Fibroblast of the aortic adventitia (primary cell): ENCODE measurements around the gene GGT1. TPM values are rescaled to one million over a fixed set of nuclear protein-coding genes. Genes with fewer than 3 reads are reported as not detected.
"Not testable (repeated sequence)": the region's sequence is repeated elsewhere in the genome, so short reads cannot be mapped to it uniquely, and the experiment has no call there.

Experiments used
- DNase-seq: peaks from one replicate; pipeline ENCODE4 v3.0.0-alpha.2; 2010; ENCODE audit warnings: low read depth
- H3K4me3 ChIP-seq: 2 replicates; pipeline ENCODE4 v1.5.1; 2011; ENCODE audit warnings: low read depth, mild to moderate bottlenecking, control low read depth, low read length, moderate library complexity
- total RNA-seq: library from RNA; depleted of rRNA; stranded (reverse); fragments of >200 nt; gene quantifications from 2 replicates; pipeline ENCODE4 v1.2.3, GENCODE V29; 2012; ENCODE audit warnings: low replicate concordance
- TF ChIP-seq, protein P1 (sequence below): IDR thresholded peaks from 2 replicates; pipeline ENCODE4 v1.5.1; 2011; ENCODE audit warnings: mild to moderate bottlenecking, low read length, control low read depth, inconsistent platforms; ENCODE audit not compliant: insufficient read depth

Gene GGT1
- total RNA-seq, 1 donor, result 1.1 TPM

DNA sequence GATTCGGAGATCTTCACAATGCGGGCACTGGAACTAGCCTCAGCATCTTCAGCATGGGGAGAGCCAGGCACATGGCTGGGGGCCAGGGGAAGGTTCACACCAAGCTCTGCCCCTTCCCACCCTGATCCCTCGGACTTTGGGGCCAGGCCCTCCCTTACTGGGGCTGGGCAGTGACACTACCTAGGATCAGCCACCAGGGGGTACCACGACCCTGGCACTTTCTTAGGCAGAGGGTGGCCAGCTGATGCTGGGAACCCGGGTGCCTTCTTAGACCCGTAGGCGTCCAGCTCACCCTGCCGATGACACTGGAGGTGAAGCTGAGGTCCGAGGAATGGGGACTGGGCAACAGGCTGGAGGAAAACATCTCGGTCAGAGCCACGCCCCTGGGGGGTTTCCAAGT, 26.1 kb downstream of the GGT1 start:
- DNase-seq, result peak; percentile 9
- H3K4me3 ChIP-seq, result not testable (repeated sequence)
- TF ChIP-seq, protein P1, sequence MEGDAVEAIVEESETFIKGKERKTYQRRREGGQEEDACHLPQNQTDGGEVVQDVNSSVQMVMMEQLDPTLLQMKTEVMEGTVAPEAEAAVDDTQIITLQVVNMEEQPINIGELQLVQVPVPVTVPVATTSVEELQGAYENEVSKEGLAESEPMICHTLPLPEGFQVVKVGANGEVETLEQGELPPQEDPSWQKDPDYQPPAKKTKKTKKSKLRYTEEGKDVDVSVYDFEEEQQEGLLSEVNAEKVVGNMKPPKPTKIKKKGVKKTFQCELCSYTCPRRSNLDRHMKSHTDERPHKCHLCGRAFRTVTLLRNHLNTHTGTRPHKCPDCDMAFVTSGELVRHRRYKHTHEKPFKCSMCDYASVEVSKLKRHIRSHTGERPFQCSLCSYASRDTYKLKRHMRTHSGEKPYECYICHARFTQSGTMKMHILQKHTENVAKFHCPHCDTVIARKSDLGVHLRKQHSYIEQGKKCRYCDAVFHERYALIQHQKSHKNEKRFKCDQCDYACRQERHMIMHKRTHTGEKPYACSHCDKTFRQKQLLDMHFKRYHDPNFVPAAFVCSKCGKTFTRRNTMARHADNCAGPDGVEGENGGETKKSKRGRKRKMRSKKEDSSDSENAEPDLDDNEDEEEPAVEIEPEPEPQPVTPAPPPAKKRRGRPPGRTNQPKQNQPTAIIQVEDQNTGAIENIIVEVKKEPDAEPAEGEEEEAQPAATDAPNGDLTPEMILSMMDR, result peak; percentile 28

DNA sequence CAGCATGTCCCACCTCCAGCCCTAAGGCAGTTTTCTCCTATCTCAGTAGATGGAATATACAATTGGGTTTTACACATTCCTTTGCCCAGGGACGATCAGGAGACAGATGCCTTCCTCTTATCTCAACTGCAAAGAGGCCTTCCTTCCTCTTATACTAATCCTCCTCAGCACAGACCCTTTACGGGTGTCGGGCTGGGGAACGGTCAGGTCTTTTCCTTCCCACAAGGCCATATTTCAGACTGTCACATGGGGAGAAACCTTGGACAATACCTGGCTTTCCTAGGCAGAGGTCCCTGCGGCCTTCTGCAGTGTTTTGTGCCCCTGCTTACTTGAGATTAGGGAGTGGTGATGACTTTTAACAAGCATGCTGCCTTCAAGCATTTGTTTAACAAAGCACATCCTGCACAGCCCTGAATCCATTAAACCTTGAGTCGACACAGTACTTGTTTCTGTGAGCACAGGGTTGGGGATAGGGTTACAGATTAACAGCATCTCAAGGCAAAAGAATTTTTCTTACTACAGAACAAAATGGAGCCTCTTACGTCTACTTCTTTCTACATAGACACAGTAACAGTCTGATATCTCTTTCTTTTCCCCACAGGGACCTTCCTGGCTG, 27.9 kb downstream of the GGT1 start:
- H3K4me3 ChIP-seq, result not testable (repeated sequence)
- peak; percentile 2 for DNase-seq

GRCh38 chr22:24631430-24632122, 28.6 kb downstream of the GGT1 start:
- DNase-seq, result peak; percentile 2
- not testable (repeated sequence) for H3K4me3 ChIP-seq

- peak; percentile 12 for DNase-seq
- H3K4me3 ChIP-seq, result not testable (repeated sequence)
Observed at GRCh38 chr22:24632642-24633041, 29.6 kb downstream of the GGT1 start.

- DNase-seq, result peak; percentile 6
- not testable (repeated sequence) for H3K4me3 ChIP-seq
Observed at GRCh38 chr22:24633231-24634023, 30.4 kb downstream of the GGT1 start.

DNA sequence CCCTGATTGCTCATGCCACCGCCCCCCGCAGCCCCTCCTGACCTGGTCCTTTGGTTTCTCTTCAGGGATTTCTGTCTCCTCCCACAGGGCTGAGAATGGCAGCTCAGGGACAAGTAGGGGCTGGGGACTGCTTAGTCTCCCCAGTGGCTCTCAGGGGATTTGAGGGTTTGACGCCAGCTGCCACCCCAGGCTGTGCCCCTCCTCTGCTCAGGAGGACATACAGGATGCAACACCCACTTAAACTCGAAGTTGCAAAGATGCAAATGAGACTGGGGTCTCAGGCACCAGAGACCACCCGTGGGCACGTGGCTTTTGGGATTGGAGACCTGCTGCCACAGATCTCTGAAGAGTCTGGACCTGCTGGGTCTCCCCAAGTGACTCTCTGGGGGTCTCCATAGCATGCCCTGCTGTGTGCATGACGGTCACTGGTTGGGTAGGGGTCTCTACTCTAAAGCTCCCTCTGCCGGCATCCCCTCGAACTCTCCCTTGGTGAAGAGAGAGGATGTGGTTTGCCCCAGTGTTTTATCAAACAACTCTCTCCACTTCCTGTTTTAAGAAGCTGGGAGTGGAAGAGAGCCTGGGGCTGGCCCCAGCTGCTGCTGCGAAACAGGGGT, 31.9 kb downstream of the GGT1 start:
- not testable (repeated sequence) for DNase-seq

DNA sequence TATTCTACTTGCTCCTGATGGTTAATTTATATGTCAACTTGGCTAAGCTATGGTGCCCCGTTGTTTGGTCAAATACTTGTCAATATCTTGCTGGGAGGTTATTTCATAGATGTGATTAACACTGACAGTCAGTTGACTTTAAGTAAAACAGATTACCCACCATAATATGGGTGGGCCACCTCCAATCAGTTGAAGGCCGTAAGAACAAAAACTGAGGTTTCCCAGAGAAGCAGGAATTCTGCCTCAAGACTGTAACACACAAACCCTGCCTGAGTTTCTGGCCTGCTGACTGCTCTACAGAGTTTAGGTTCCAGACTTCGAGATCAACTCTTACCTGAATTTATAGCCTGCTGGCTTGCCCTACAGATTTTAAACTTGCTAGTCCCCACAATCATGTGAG, 33.5 kb downstream of the GGT1 start:
- H3K4me3 ChIP-seq, DNase-seq: not testable (repeated sequence)

More for the DNA sequence above, 31.9 kb downstream of the GGT1 start:
- not testable (repeated sequence) for H3K4me3 ChIP-seq

- not testable (repeated sequence) for H3K4me3 ChIP-seq, DNase-seq
Observed at GRCh38 chr22:24642307-24642706, 39.3 kb downstream of the GGT1 start.

- not testable (repeated sequence) for DNase-seq, H3K4me3 ChIP-seq
Observed at GRCh38 chr22:24644409-24644808, 41.4 kb downstream of the GGT1 start.

DNA sequence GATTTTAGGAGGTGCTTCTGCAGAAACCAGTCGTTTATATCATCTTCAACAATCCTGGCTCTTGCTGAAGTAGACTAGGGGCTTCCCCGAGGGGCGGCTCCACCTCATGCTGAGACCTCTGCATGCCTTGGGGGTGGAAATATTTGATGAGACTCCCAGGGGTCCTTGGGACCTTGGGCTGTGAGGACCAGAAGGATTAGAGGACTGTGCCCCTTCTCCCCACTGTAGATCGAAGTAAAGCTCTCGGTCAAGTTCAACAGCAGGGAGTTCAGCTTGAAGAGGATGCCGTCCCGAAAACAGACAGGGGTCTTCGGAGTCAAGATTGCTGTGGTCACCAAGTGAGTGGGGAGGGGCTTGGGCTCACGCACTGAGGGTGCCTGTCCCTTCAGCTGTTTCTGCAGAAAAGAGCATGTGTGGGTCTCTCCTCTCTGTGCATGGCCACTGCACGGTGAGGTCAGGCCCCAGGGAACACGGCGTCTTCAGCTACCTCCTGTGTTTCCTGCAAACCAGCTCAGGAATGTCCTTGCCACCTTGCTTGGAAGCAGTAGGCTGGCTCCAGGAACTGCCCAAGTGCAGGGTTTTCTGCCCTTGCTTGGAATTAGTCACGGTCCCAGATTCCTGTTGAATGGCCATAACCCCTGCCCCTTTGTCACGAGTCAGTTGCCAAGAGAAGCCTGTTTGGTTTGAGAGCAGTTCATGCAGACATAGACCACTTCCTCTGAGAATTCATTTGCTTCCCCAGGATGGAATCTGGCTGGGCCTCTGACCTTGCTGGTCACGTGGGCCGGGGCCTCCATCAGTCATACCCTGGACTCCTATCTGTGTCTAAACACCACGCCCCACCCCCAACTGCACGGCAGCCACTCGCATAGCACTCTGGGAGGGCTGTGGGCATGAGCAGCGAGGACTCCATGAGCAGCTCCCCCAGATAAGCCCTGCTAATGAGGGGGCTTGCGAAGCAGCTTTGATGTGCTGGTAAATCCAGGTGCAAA, 42.7 kb downstream of the GGT1 start:
- not testable (repeated sequence) for H3K4me3 ChIP-seq, DNase-seq

DNA sequence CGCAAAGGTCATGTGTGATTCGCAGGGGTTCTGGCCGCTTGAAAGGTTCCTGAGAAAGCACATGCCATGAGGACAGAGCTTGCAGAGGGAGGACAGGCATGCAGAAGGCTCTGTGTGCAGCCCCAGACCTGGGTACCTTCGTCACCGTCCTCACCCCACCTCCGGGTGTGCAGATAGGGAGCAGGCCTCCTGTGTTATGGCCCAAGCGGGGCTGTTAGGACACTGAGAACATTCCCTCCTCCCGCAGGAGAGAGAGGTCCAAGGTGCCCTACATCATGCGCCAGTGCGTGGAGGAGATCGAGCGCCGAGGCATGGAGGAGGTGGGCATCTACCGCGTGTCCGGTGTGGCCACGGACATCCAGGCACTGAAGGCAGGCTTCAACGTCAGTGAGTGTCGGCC, 43.8 kb downstream of the GGT1 start:
- not testable (repeated sequence) for H3K4me3 ChIP-seq, DNase-seq

GRCh38 chr22:24649371-24649770, 46.4 kb downstream of the GGT1 start:
- H3K4me3 ChIP-seq, DNase-seq: not testable (repeated sequence)

DNA sequence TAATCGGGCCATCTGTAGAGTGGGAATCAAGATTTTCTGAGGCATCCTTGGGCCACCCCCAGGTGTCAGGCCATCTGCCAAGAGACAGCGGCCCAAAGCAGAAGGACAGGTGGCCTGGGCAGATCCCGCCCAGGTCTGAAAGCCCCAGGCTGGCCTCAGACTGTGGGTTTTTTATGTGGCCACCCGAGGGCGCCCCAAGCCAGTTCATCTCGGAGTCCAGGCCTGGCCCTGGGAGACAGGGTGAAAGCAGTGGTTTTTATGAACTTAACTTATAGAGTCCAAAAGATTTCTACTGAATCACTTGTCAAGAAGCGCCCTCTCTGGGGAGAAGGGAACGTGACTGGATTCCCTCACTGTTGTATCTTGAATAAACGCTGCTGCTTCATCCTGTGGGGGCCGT, 47.9 kb downstream of the GGT1 start:
- not testable (repeated sequence) for DNase-seq, H3K4me3 ChIP-seq

DNA sequence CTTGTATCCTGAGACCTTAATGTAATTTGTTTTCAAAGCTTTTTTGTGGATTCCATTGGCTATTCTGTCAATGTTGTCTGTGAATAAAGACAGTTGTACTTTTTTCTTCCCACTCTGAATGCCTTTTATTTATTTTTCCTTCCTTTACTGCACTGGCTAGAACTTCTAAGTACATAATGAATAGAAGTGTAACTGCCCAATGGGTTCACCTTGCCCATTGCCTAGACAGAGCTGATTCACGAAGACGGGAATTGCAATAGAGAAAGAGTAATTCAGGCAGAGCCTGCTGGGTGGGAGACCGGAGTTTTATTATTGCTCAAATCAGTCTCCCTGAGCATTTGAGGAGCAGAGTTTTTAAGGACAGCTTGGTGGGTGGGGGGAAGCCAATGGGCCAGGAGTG, 62.4 kb downstream of the GGT1 start:
- not testable (repeated sequence) for H3K4me3 ChIP-seq, DNase-seq

GRCh38 chr22:24667904-24668303, 64.9 kb downstream of the GGT1 start:
- not testable (repeated sequence) for DNase-seq, H3K4me3 ChIP-seq

DNA sequence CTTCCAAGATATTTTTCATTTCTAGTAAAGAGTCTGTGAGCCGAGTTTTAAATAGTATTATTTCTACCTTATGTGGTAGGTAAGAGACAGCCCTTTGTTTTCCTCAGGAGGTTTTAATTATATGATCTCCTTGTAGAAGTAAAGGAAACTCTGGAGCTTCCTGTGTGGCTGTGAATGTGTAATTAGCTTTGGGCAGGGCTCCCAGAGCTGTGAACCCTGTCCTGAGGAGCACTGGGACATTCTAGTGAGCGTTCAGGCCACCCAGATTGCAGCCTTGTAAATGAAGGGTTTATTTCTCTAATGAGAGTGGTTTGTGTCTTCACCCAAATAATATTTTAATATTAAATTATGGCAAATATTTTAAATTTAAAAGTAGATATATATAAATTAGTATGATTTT, 69.5 kb downstream of the GGT1 start:
- not testable (repeated sequence) for DNase-seq, H3K4me3 ChIP-seq
